Progenitor cell of endocrine pancreas (in vitro differentiated cells): ENCODE data around the gene PARVB. TPM values are rescaled to one million over a fixed set of nuclear protein-coding genes. Genes with fewer than 3 reads are reported as not detected.

Source experiments
- DNase-seq: peaks from one replicate; pipeline ENCODE4 v3.0.0; 2021; ENCODE audit warnings: low spot score; ENCODE audit not compliant: unreplicated experiment
- H3K27ac Mint-ChIP-seq: 2 replicates; pipeline ENCODE4 v1.8.0; 2021; ENCODE audit warnings: mild to moderate bottlenecking, moderate library complexity, mixed read lengths
- H3K27me3 Mint-ChIP-seq: 2 replicates; pipeline ENCODE4 v1.8.0; 2021; ENCODE audit warnings: mixed read lengths
- H3K36me3 Mint-ChIP-seq: 2 replicates; pipeline ENCODE4 v1.8.0; 2022; ENCODE audit warnings: mixed read lengths; ENCODE audit not compliant: insufficient read depth
- H3K4me1 Mint-ChIP-seq: 2 replicates; pipeline ENCODE4 v1.8.0; 2021; ENCODE audit warnings: low read depth, mixed read lengths
- H3K4me3 Mint-ChIP-seq: 2 replicates; pipeline ENCODE4 v1.8.0; 2021; ENCODE audit warnings: low read depth, mild to moderate bottlenecking, moderate library complexity, mixed read lengths
- H3K9me3 Mint-ChIP-seq: 2 replicates; pipeline ENCODE4 v1.8.0; 2021; ENCODE audit warnings: low read depth, mixed read lengths
- CTCF ChIP-seq: fragments of 200-600 bp; sonication (generic); IDR thresholded peaks from one replicate; pipeline ENCODE4 v1.5.0; 2021; ENCODE audit warnings: antibody characterized with exemption, mild to moderate bottlenecking; ENCODE audit not compliant: unreplicated experiment
- total RNA-seq: library from RNA; stranded (reverse); gene quantifications from 2 replicates; pipeline ENCODE4 v1.2.1, GENCODE V29; 2021

The PARVB gene
- total RNA-seq, 1 donor from 2014 or later, result 11.8 TPM

GRCh38 chr22:44084044-44084772 is 60.1 kb downstream of the PARVB start:
- no peaks in the 10 kb centered on the region for H3K9me3 Mint-ChIP-seq
- H3K4me3 Mint-ChIP-seq, result no peak overlapping the region
- H3K27ac Mint-ChIP-seq, result no peak overlapping the region

GRCh38 chr22:44085743-44086270 is 61.7 kb downstream of the PARVB start:
- no peak for DNase-seq
- no peak overlapping the region for H3K4me3 Mint-ChIP-seq
- peaks cover 2% of the 10 kb centered on the region for H3K36me3 Mint-ChIP-seq
- no peak overlapping the region for H3K27ac Mint-ChIP-seq
- no peaks in the 10 kb centered on the region for H3K4me1 Mint-ChIP-seq
- H3K9me3 Mint-ChIP-seq, result no peaks in the 10 kb centered on the region
- TF ChIP-seq CTCF, result peak; percentile 62
- no peaks in the 10 kb centered on the region for H3K27me3 Mint-ChIP-seq

More at GRCh38 chr22:44084044-44084772, 60.1 kb downstream of the PARVB start:
- Mint-ChIP-seq H3K36me3 (peaks cover 2% of the 10 kb centered on the region), H3K27me3 (no peaks in the 10 kb centered on the region), H3K4me1 (no peaks in the 10 kb centered on the region)
- TF ChIP-seq CTCF, result no peak
- no peak for DNase-seq

- TF ChIP-seq CTCF, result no peak
Measured at GRCh38 chr22:44086271-44087088, 62.4 kb downstream of the PARVB start.

GRCh38 chr22:44087089-44087430 is 63.0 kb downstream of the PARVB start:
- Mint-ChIP-seq H3K27me3 (no peaks in the 10 kb centered on the region), H3K4me3 (no peak overlapping the region), H3K36me3 (peaks cover 2% of the 10 kb centered on the region), H3K27ac (no peak overlapping the region), H3K4me1 (no peaks in the 10 kb centered on the region), H3K9me3 (no peaks in the 10 kb centered on the region)
- TF ChIP-seq CTCF, result no peak
- DNase-seq, result no peak

More at GRCh38 chr22:44086271-44087088, 62.4 kb downstream of the PARVB start:
- Mint-ChIP-seq H3K4me1 (no peaks in the 10 kb centered on the region), H3K27me3 (no peaks in the 10 kb centered on the region), H3K27ac (no peak overlapping the region), H3K4me3 (no peak overlapping the region), H3K36me3 (peaks cover 2% of the 10 kb centered on the region), H3K9me3 (no peaks in the 10 kb centered on the region)
- no peak for DNase-seq

GRCh38 chr22:44088976-44089570 is 65.0 kb downstream of the PARVB start:
- Mint-ChIP-seq H3K9me3 (no peaks in the 10 kb centered on the region), H3K27me3 (no peaks in the 10 kb centered on the region), H3K36me3 (peaks cover 2% of the 10 kb centered on the region), H3K4me1 (no peaks in the 10 kb centered on the region), H3K27ac (no peak overlapping the region), H3K4me3 (no peak overlapping the region)
- no peak for TF ChIP-seq CTCF
- no peak for DNase-seq
